HG02981 (cell line): ENCODE data around the gene RPP25.
"Not testable (repeated sequence)": the region's sequence is repeated elsewhere in the genome, so short reads cannot be mapped to it uniquely, and the experiment has no call there.

ENCODE experiments used
- ATAC-seq: cut with Tn5 transposase; IDR thresholded peaks from one replicate; pipeline ENCODE4 v1.9.1; 2021; ENCODE audit warnings: mild to moderate bottlenecking, moderate library complexity; ENCODE audit not compliant: unreplicated experiment

The RPP25 gene

DNA sequence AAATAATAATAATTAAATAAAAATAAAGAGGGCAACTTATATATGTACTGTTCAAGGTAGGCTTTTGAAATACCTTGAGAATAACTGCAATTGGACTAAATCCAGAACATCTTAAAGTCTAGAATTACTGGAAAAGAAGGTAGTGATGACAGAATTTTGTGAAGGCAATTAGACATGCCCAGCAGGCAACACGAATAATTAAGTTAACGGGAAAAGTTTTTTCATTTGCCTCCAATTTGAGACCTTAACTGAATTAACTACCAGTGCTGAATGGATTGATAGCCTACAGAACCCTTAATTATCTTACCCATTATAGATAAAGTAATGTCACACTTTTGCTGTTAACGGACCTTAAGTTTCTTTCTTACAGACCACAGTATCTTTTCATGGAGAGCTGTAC lies 32.0 kb downstream of the RPP25 start:
- ATAC-seq, result no peak

- ATAC-seq, result no peak
Measured at GRCh38 chr15:74920456-74920855, 36.1 kb downstream of the RPP25 start.

DNA sequence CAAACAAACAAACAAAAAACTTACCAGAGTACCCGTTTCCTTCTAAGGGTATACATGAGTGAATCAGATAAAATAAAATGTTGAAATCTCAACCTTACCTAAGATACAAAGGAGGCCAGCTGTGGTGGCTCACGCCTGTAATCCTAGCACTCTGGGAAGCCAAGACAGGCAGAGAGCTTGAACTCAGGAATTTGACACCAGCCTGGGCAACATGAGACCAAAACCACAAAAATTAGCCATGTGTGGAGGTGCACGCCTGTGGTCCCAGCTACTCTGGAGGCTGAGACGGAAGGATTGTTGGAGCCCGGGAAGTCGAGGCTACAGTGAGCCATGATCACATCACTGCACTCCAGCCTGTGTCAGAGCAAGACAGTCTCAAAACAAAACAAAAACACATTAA lies 38.9 kb downstream of the RPP25 start:
- no peak for ATAC-seq

GRCh38 chr15:74913799-74914198 lies 42.8 kb downstream of the RPP25 start:
- not testable (repeated sequence) for ATAC-seq

GRCh38 chr15:74913041-74913440 lies 43.5 kb downstream of the RPP25 start:
- no peak for ATAC-seq

GRCh38 chr15:74908635-74909034 lies 47.9 kb downstream of the RPP25 start:
- no peak for ATAC-seq

DNA sequence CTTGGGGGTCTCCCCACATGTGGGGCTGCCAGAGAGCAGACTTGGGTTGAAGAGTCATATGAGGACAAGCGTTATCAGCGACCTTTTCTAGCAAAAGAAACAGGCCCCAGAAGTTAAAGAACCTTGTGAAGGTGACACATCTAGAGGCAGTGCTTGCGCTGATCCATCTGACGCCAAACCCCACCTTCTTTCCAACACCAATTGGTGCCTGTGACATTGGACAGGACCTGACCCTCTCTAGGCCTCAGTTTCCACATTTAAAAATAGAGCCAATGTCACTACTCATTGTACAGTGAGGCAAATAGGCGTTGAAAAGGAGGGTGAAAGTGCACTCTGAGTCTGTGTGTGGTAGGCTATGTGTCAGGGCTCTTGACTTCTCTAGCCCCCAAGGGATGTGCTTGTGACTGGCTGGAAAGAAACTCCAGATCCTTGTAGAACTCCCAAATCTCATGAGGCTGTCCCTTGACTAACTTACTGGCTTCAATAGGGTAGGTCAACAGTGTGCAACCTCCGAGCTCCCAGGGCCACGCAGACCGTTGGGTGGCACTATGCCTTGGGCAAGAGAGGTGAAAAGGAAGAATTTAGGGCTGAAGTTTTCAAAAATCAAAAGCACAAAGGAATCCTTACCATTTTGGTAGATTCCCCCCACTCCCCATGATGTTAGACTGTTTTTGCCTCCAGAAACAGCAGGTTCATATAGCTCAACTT lies 49.3 kb downstream of the RPP25 start:
- peak; percentile 6 for ATAC-seq

GRCh38 chr15:74906450-74907162 lies 50.0 kb downstream of the RPP25 start, which contains the start of gene FAM219B:
FAM219B (minus strand) TSS chr15:74906851; CDS start chr15:74906800, 51 bp downstream.
- ATAC-seq, result peak; percentile 84

GRCh38 chr15:74906067-74906449 lies 50.5 kb downstream of the RPP25 start:
- ATAC-seq, result peak; percentile 8
